ENCODE measurements around the gene SELENOS. TPM values are rescaled to one million over a fixed set of nuclear protein-coding genes. Genes with fewer than 3 reads are reported as not detected.

SELENOS gene
- total and polyA plus RNA-seq, 9 donors: 36.9 to 83.2 (median 43.6) TPM

DNA sequence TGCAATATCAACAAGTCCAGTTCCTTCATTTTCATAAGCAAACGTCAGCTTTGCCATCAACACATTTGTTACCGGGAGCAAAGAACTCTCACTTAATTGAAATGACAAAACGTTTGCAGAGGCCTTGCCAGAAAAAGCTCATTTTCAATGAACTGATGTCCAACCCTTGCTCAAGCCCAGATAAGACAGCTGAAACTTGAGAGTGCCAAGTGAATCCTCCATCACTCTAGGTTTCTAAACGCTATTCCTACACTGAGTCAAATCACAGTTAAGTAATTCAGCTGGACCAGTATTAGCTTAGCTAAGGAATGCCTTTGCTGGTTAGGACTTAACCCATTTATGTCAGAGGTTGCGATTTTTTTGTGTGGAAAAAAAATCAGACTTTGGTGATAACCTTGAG is 36.9 kb downstream of the SELENOS start:
- Histone ChIP-seq H3K4me3 (no peak overlapping the region), H3K4me1 (ENCODE audit: insufficient read depth) (peaks cover 42% of the 10 kb centered on the region), H3K27me3 (no peaks in the 10 kb centered on the region), H3K36me3 (no peaks in the 10 kb centered on the region), H3K9me3 (no peaks in the 10 kb centered on the region), H3K27ac (peak overlapping the region in 1 of 2 donors; percentile 44)
- 7 to 17% (median 13%) methylated on average over 5 of the region's 5 CpGs for WGBS, 3 donors
- peak in 1 of 5 donors; percentile 43 for DNase-seq
- TF ChIP-seq EP300 (IDR thresholded peaks at IDR 0.05) (no peak), POLR2A (IDR thresholded peaks at IDR 0.05) (no peak)
- TF ChIP-seq, protein P1, sequence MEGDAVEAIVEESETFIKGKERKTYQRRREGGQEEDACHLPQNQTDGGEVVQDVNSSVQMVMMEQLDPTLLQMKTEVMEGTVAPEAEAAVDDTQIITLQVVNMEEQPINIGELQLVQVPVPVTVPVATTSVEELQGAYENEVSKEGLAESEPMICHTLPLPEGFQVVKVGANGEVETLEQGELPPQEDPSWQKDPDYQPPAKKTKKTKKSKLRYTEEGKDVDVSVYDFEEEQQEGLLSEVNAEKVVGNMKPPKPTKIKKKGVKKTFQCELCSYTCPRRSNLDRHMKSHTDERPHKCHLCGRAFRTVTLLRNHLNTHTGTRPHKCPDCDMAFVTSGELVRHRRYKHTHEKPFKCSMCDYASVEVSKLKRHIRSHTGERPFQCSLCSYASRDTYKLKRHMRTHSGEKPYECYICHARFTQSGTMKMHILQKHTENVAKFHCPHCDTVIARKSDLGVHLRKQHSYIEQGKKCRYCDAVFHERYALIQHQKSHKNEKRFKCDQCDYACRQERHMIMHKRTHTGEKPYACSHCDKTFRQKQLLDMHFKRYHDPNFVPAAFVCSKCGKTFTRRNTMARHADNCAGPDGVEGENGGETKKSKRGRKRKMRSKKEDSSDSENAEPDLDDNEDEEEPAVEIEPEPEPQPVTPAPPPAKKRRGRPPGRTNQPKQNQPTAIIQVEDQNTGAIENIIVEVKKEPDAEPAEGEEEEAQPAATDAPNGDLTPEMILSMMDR (IDR thresholded peaks at IDR 0.05): no peak
- intact Hi-C loops (cut with DNase I): loop anchor here in 3 of 4 donors (5.0 to 10.0 kb wide), 4 partner anchors 43 to 106 kb away; no protein-coding TSS in a partner anchor

DNA sequence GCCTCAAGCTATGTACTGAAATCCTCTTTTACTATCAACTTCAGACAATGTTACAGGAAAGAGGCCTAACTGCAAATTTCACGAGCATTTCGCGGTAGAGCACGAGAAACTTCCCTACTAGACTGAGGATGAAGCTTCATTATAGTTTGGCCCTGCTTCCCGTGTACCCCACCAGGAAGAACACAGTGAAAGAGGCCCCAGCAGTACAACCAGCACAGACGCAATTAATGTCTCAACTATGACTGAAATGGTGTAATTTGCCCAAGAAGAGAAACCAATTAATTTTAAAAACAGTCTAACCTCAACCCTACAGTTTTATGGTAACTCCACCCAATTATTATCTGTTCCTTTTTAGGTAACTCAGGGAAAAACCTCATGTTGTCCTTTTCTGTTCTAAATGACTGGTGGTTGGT is 37.6 kb downstream of the SELENOS start:
- WGBS, 3 donors: 28 to 54% (median 51%) methylated on average over 6 of the region's 6 CpGs

DNA sequence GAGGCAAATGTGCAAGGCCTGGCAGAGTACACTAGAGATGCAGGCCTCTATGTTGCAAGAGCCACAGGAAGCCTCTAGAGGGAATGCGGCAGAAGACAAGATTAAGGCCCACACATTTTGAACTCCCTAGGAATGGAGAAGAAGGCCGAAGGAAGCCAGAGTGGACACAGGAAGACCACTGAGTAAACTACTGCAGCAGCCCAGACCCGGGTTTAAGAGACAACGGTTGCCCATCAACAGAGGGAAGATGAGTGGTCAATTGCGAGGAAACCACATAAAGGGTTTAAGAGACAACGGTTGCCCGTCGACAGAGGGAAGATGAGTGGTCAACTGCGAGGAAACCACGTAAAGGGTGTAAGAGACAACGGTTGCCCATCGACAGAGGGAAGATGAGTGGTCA is 40.0 kb downstream of the SELENOS start:
- H3K9me3 ChIP-seq: no peaks in the 10 kb centered on the region
- no peak for DNase-seq
- TF ChIP-seq POLR2A (IDR thresholded peaks at IDR 0.05) (no peak), EP300 (IDR thresholded peaks at IDR 0.05) (no peak)
- TF ChIP-seq, protein P1 (IDR thresholded peaks at IDR 0.05): no peak
- H3K4me3 ChIP-seq: no peak overlapping the region
- intact Hi-C loops (cut with DNase I): no loop called here
- no peaks in the 10 kb centered on the region for H3K36me3 ChIP-seq
- H3K27me3 ChIP-seq: no peaks in the 10 kb centered on the region
- H3K4me1 ChIP-seq (ENCODE audit: insufficient read depth): peaks cover 25% of the 10 kb centered on the region
- H3K27ac ChIP-seq: no peak overlapping the region
- WGBS, 3 donors: 86 to 94% (median 91%) methylated on average over 12 of the region's 12 CpGs

More for the DNA sequence above, 37.6 kb downstream of the SELENOS start:
- TF ChIP-seq EP300 (IDR thresholded peaks at IDR 0.05) (no peak), POLR2A (IDR thresholded peaks at IDR 0.05) (no peak)
- TF ChIP-seq, protein P1 (IDR thresholded peaks at IDR 0.05): no peak
- Histone ChIP-seq H3K4me1 (ENCODE audit: insufficient read depth) (peaks cover 36% of the 10 kb centered on the region), H3K9me3 (no peaks in the 10 kb centered on the region), H3K27me3 (no peaks in the 10 kb centered on the region), H3K36me3 (no peaks in the 10 kb centered on the region), H3K4me3 (no peak overlapping the region), H3K27ac (peak overlapping the region in 1 of 2 donors; percentile 44)
- intact Hi-C loops (cut with DNase I): loop anchor here in 3 of 4 donors (5.0 to 10.0 kb wide), 4 partner anchors 42 to 105 kb away; no protein-coding TSS in a partner anchor
- DNase-seq: no peak

DNA sequence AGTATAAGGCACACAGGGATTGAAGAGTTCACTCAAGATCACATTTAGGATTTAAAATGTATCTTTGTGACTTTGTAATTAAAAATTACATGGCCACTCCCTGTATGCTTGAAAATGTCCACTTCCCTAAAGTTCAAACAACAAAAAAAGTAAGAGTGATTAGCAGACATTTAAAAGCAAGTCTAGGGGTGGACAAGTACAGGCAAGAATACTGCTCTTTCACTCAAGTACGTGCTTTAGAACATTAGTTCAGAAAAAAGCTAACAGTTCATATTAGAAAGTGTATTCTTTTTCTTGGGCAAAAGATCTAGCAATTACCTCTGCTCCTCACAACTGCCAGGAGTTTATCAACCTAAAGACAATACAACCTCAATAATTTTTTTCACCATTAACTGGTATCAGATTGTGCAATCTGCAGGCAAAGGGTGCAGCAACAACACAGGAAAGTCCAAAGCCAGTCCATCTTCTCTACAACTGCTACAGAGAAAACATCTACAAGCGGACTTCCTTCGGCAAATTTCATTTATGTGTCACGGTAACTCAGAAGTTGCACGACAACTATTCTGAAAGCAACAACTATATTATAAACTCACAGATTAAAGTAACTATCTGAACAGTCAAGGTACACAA is 43.5 kb downstream of the SELENOS start:
- Histone ChIP-seq H3K27me3 (no peaks in the 10 kb centered on the region), H3K4me3 (no peak overlapping the region), H3K27ac (no peak overlapping the region), H3K9me3 (no peaks in the 10 kb centered on the region), H3K4me1 (ENCODE audit: insufficient read depth) (peaks cover 16% of the 10 kb centered on the region), H3K36me3 (no peaks in the 10 kb centered on the region)
- TF ChIP-seq, protein P1 (IDR thresholded peaks at IDR 0.05): no peak
- TF ChIP-seq EP300 (IDR thresholded peaks at IDR 0.05): no peak
- TF ChIP-seq POLR2A (IDR thresholded peaks at IDR 0.05): no peak
- DNase-seq: no peak
- WGBS, 3 donors: 34 to 70% (median 44%) methylated on average over 5 of the region's 5 CpGs
- intact Hi-C loops (cut with DNase I): no loop called here
